Measurements from ENCODE around the gene G2E3.

GRCh38 chr14:30648471-30648870 lies 89.5 kb downstream of the G2E3 start:
- TF ChIP-seq CTCF (IDR thresholded peaks at IDR 0.05; ENCODE audit: low read depth, low read length) = no peak
- no peak for TF ChIP-seq POLR2A (IDR thresholded peaks at IDR 0.05; ENCODE audit: extremely low read depth, insufficient read length)
- no peak for TF ChIP-seq MYC (IDR thresholded peaks at IDR 0.05; ENCODE audit: low read depth, low read length)
